Left cardiac atrium (tissue), 4 donors: ENCODE results near the gene TXNRD3. TPM values are rescaled to one million over a fixed set of nuclear protein-coding genes. Genes with fewer than 3 reads are reported as not detected.
A peak's percentile ranks its signal among the peaks of the same experiment; 100 is the strongest.

Source experiments
- ATAC-seq, 2 donors: fragments of 200-7000 bp; cut with Tn5 transposase; one replicate each; pipeline ENCODE4 v1.9.1; 2020; ENCODE audit warnings: mild to moderate bottlenecking in 2 of 2, moderate library complexity in 2 of 2
- DNase-seq: peaks from one replicate; pipeline ENCODE4 v3.0.0-alpha.2; 2020
- intact Hi-C, 2 donors: fragments of 100-400 bp; cut with DNase I; formaldehyde crosslinking; loops; one replicate each; pipeline versions ENCODE4 v1.14.1 to v1.15.1; 2022 to 2023
- total RNA-seq, 2 donors: library from RNA; stranded (reverse); fragmentation: NEBNext Ultra II Directional; extraction: Animal tissue kit (Norgen Biotek cat#: 25700); gene quantifications; one replicate each; pipeline ENCODE4 v1.2.1, GENCODE V29; 2021
- donor health status: DM: no; HTN: yes; CAD: no.
- donor health status: DM: no; HTN: yes; CAD: no; lungs with severe emphysema.
- donor health status: DM: yes; HTN: yes; CAD: no.
- donor health status: Dilated cardiomyopathy.

TXNRD3 gene
- total RNA-seq, 2 donors from 2014 or later, result 4.0 to 7.3 TPM

DNA sequence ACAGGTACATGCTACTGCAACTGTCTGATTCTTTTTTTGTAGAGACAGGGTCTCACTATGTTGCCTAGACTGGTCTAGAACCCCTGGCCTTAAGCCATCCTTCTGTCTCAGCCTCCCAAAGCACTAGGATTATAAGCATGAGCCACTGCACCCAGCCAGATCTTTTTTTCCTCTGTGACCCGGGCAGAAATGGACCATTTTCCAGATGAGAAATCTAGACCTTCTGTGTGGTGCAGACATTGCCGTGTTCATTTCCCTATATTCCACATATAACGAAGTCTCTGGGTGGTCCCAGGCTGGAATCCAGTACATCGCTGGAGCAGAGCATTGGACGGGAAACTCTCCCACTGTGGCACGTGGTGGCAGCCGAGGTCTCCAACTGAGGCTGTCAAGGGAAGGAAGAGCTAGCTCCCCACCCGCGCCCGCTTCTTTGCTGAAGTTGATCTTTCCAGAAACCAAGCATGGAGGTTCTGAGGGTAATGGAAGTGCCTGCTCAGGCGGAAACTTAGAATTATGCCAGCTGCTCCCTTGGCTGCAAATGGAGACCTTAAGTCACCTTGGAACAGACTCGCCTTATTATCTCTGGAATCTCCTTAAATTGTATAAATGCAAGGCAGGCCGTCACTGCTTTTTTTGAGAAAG, 23.1 kb upstream of the TXNRD3 start:
- DNase-seq, result no peak
- no peak for ATAC-seq

DNA sequence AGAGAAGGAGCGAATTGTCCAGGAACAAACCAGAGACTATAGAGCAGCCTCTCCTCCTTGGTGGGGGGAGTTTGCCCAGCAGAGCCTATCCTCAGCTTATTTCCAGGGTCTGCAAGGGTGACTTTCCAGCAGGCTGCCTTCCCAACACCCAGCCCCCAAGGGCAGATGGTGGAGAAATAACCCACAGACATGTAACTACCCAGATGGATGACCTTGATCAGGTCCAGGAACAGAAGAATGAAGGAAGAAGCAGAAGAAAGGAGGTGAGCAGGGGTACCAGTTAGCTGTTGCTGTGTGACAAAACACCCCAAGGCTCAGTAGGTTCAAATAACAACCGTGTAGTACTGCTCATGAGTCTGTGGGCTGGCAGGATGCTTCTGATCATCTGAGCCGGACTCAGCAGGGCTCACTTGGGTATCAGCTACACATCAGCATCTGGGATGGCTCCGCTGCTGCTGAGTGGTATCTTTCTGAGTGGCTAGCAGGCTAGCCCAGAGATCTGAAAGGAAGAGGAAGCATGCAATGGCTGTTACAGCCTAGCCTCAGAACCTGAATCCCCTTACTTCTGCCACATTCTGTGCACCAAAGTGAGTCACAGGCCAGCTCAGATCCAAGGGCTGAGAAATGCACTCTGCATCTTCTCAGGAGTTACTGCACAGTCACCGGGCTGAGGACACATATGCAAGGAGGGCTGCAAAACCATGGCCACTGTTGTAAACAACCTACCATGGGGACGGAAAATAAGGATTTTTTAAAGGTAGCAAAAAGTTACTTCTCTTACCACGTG, 22.2 kb upstream of the TXNRD3 start:
- ATAC-seq, result no peak
- DNase-seq, result no peak
- intact Hi-C loops, result loop anchor here (2.0 to 10.0 kb wide), 5 partner anchors 500 to 870 kb away; no protein-coding TSS in a partner anchor

More for the DNA sequence above, 23.1 kb upstream of the TXNRD3 start:
- intact Hi-C loops, result loop anchor here (2.0 to 10.0 kb wide), 6 partner anchors 305 to 869 kb away; partner anchors contain the start of gene PLXNA1 (in 1 of the 2)

DNA sequence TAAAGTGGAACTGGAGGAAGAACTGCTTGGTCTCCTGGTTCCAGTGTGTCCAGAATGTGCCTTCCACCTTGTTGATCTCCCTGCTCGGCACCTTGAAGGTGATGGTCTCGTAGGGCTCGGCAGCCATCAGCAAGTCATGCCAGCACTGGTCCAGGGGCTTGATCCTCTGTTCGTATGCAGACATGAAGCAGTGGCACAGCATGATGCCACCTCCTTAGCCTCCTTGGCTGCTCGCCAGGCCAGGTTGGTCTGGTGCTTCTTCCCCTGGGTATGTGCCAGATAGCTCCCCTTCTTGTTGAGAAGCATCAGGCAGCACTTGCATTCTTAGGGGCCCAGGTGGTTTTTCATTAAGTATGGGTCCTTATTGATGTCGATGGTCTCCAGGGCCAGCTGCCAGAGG, 17.8 kb upstream of the TXNRD3 start:
- intact Hi-C loops, result loop anchor here in 1 of 2 donors (10.0 kb wide), 1 partner anchor 782 kb away; no protein-coding TSS in a partner anchor
- no peak for ATAC-seq
- no peak for DNase-seq

DNA sequence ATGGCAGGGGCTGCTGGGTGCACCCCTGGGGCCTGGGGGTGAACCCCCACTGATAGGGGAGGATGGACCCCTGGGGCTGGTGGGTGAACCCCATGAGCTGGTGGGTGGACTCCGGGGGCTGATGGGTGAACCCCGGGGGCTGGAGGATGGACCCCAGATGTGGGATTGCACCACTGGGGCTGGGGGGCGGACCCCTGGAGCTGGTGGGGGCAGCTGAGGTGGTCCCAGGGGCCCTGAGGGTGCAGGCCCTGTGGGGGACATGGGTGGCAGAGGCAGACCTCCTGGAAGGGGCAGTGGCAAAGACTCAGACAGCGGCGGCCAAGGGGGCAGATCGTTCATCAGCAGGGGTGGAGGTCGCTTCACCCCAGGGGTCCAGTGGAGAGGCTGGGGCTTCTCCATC, 17.4 kb upstream of the TXNRD3 start:
- intact Hi-C loops, result loop anchor here in 1 of 2 donors (10.0 kb wide), 1 partner anchor 782 kb away; no protein-coding TSS in a partner anchor
- ATAC-seq, result no peak

DNA sequence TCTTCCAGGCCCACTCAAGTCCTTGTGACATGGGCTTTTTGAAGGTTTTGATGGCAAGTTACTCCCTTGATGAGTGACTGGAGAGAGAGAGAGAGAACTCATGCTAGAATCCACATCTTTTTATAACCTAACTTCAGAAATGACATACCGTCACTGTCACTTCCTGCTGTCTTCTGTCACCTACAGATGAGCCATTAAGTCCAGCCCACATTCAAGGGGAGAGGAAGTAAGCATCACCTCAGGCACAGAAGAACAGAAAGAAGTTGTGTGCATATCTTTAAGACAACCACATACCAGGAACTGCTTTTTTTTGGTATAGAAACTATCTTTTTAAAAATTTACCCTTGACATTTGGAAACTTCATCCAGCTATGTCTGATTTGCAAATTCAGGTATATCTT, 16.6 kb upstream of the TXNRD3 start:
- DNase-seq (no peak), ATAC-seq (no peak)
- intact Hi-C loops, result loop anchor here in 1 of 2 donors (10.0 kb wide), 1 partner anchor 783 kb away; no protein-coding TSS in a partner anchor

More for the DNA sequence above, 17.4 kb upstream of the TXNRD3 start:
- no peak for DNase-seq

DNA sequence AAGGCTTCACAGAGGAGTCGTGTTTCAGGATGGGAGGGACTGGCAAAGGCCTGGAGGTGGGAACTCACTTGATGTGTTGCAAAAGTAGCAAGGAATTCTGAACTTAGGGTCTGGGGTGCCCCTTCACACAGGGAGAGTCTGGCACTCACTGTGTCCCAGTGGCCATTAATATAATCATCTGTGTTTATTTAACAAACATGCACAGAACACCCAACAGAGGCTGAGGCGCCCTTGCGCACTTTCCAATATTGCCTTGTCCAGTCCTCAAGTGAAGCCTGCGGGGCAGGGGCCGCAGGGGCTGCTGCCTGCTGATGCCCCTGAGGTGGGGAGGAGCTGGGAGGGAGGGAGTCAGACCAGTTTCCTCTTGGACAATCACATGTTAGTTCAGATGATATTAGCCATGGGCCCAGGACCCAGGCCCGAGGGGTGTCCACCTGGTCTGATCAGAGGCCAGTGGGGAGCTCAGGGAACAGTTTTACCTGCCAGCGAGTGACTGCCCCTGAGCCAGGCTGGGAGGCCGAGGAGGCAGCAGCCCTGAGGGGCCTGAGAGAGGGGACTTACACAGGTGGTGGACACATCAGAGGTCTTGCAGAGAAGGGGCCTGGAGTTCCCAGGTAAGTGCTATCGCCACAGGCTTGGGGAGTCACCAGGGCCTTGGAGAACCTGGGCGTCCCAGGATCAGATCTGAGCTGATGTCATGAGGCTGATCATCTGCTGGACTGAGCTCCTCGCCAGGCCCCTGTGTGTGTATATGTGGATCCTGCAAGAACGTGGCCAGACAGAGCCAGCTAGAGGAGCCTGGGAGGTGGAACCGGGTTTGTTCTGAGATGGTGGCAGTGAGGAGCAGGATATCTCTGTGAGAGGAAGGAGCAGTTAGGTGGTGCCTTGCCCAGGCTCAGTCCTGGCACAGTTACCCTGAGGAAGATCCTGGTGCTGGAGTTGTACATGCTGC, 13.8 kb upstream of the TXNRD3 start:
- DNase-seq (no peak), ATAC-seq (no peak)
- intact Hi-C loops, result no loop called here

DNA sequence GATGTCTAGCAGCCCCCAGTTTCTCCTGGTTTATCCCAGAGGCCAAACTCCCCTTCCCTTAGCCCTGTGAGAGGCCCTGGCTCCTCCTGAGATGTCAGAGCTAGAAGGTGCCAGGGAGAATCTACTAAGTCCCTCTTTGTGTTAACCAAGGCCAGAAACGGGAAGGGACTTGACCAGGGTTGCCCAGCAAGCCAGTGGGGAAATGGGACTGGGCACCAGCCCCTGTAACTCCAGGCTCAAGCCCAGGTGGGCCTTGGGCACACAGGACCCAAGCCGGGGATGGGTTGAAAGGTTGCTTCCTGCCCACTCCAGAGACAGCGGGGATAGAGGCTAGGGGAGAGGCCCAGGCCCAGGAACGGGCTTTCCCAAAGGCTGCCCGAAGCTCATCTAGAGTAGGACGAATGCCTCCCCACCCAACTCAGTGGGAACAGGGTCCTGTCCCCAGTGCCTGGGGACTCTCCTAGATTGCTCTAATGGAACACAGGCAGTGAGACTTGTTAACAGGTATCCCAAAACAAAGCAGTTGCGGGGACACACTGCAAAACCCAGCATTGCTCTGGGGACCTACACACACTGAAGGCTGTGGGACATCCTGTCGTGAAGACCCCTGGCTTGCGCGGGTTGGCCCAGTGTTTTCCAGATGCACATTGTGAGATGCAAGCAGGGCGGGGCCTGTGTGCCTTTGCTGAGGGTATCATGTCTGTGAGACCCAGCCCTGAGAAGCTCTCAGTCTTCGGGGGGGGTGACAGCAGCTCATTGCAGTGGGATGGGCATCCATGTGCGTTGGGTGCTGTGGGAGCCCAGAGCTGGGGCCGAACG, 12.9 kb upstream of the TXNRD3 start:
- intact Hi-C loops, result no loop called here

DNA sequence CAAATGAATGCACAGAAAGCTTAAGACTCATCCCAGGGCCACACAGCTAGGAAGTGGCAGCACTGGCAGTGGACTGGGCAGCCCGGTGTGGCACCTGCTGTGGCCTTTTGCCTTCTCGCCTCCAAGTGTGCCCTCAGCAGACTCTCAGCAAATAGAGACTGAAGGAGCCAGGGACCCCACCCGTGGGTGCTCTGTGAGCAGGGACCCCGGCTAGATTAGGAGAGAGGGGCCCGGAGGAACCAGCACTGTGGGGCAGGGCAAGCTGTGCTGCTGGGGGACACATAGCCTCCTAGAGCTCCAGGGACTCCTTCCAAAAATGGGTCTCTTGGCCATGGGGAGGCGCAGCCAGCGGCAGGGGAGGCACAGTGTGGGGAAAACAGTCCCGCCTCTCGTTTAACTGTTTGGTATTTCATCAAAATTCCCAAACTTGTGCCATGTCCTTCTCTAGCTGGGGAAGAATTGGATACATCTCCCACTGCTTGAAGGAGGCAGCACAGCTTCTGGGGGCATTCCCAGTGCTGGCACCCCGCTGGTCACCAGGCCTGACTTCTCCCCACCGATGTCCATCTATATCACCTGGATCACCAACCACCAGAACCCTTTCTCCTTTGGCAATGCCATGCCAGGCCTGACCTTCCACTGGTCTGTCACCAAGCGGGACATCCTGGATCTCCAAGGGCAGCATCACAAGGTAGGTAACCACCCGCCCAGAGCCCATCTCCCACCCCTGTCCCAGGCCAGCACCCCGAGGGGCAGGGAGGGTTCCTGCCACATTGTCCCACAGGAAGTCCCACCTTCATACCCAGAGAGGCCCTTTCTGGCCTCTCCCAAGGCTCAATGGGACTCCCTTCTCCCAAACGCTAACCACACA, 12.0 kb upstream of the TXNRD3 start:
- ATAC-seq (no peak), DNase-seq (no peak)
- intact Hi-C loops, result no loop called here

More for the DNA sequence above, 12.9 kb upstream of the TXNRD3 start:
- ATAC-seq (no peak), DNase-seq (no peak)

DNA sequence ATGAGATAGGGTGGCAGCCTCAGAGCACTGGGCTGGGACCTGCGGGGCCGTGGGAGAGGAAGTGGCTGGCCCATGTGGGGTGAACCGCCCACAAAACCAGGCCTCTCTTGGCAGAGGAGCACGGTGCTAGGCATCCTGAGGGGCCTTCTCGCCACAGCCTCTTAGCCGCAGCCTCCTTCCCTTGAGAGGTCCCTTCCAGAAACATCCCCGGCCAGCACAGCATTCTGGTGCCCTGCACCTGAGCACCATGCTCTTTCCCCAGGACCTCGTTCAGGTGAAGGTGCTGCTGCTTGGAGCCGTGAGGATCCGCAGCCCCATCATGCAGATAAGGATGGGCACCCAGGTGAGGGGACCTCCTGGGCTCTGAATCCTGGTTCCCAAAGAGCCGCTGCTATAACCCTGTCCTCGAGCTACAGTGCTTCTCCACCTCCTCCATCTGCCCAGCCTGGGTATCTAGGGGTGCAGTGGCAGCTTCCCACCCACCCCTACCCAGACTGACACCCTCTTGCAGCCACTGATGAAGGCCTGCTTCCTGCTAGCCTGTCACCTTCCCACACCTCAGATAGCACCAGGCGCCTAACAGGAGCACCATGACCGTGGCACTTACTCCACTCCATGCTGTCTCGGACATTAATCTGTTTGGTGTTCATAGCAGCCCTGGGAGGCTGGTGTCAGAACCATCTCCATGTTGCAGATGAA, 11.2 kb upstream of the TXNRD3 start:
- ATAC-seq (no peak), DNase-seq (no peak)
- intact Hi-C loops, result no loop called here

DNA sequence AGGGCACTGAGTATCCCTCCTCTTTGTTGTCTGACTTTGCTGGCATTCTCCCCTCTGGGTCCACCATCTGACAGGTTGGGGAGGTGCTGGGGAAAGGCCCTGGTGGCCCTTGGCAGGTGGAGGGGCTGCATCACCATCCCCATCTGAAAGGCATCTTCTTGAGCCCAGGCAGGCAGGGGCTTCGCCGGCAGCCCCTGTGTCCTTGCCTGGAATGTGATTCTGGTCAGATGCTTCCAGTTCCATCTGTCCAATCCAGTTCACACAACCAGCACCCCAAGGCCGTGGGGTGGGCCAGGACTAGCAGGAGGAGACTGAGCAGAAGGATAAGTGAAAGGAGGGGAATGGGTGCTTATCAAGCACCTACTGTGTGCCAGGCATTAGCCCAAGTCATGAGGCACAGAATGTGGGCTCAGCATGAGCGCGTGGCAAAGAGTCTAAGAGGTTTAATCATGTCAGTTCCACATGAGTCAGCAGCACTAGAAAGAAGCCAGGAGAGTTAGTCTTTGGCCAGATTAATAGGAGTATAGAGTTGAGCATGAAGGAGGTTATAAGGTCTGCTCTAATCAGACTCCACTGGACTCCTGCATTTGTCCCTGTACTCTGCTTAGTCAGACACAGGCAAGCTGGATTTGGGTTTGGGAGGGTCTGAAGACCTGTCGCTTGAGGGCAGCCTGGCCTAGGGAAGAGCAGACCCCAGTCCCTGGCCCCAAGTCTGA, 10.5 kb upstream of the TXNRD3 start:
- no peak for ATAC-seq
- DNase-seq, result no peak
- intact Hi-C loops, result no loop called here

DNA sequence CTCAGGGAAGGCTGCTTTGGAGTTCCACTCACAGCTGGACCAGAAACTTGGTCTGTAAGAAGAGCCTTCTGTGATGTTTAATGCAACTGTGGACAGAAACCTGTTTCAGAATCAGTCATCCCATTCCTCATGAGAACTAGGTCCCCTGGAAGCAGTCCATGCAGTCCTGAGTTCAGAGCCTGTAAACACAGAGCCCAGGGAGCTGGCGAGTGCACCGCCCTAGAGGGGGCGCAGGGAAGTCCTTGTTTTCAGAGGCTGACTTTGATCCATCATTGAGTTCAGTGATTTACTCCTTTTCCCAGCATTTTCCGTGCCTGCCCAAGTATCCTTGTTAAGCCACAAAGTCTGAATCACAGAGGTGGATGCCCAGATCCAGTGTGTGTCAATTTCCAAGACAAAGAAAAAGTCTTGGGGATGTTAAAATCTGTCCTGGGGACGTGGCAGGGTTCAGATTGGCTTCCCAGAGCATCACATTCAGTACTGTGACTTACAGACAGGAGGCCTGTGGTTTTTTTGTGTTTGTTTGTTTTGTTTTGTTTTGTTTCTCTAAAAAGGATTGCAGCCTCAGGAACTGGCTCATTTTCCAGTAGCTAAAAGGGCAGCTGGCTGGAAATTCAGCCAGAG, 9.8 kb upstream of the TXNRD3 start:
- ATAC-seq (no peak), DNase-seq (no peak)
- intact Hi-C loops, result no loop called here

DNA sequence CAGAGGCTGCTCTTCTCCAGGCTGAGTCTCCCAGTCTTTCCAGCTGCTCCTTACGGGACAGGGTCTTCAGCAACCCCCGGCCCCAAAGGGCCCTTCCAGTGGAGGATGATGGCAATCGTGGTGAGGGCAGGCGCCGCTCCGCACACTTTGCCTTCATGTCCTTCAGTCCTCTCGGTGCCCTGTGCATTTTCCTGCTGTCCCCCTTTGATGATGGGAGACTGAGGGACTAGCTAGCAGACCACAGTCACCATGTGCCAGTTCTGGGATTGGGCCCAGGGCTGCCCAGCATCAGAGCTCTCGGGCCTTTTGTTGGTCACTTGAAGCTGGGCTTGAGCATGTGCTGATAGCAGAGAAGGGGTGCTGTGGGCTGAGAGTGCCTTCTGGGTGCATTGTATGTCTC, 8.8 kb upstream of the TXNRD3 start:
- no peak for DNase-seq
- intact Hi-C loops, result no loop called here
- ATAC-seq, result no peak

DNA sequence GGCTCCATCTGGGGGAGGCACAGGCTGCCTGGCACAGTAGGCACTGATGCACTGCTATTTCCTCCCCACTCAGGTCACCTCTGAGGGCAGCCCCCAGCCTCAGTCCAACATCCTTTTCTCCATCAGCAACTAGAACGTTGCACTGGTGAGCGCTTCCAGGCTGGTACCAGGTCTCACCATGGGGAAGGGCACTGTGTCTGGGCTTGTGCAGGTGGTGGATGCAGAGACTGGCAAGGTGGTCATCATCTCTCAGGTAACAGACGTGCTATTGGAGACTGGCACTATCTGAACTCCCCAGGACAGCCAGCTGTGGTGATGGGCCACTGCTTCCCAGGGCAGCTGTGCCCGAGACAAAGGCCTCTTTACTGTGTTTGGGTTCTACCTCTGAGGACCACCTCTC, 8.3 kb upstream of the TXNRD3 start:
- intact Hi-C loops, result no loop called here
- ATAC-seq (no peak), DNase-seq (no peak)

DNA sequence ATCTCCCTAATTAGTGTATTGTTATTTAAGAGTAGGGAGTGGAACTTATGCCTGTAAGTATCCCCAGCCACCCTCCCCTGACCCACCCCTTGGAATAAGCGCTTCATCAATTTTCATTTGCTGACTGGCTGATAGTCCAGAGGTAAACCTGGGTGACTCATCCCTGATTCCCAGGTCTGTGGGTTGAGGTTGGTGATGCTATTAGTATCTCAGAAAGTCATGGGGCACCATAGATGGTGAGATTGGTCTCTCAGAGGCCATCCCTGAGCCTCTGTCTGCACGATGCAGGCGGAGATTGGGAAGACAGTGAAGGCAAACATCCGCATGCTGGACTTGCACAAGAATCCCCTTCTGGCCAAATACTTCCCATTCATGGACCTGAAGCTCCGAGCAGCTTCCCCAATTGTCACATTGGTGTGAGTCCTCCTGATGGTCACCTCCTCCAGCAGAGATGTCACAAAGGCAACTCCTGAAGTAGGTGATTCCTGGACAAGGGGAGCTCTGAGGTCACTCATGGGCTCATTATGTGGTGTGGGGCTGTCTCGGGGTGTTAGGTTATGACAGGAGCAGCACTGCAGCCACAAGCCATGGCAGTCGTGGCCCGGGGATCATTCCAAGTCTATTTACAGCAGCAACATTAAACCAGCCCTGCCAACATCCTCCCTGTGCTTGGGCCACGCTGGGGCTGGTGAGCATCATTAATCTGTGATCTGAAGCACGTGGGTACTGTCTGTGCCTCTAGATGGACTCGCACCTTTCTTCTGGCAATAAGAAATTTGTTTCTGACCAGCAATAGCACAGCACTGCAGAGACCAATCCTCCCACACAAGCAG, 6.8 kb upstream of the TXNRD3 start:
- DNase-seq (no peak), ATAC-seq (peak; percentile 31 to 71)
- intact Hi-C loops, result no loop called here
